GM21360 (cell line): ENCODE results near the gene SLC12A9.
"Not testable (repeated sequence)": the region's sequence is repeated elsewhere in the genome, so short reads cannot be mapped to it uniquely, and the experiment has no call there.

ENCODE experiments used
- ATAC-seq: cut with Tn5 transposase; IDR thresholded peaks from one replicate; pipeline ENCODE4 v1.9.1; 2021; ENCODE audit warnings: mild to moderate bottlenecking, moderate library complexity; ENCODE audit not compliant: unreplicated experiment

Gene SLC12A9

GRCh38 chr7:100894860-100895700 lies 42.6 kb downstream of the SLC12A9 start:
- no peak for ATAC-seq

DNA sequence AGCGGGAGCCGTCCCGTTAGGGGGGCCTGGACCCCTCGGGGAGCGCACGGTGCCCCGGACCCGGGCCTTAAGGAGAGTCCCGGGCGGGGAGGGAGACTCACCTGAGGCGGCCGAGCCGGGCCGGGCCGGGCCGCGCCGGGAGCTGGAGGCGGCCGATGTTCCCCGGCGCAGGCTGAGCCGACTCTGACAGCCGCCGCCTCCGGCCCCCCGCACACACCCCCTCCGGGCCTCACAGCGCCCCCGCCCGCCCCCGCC lies 43.1 kb downstream of the SLC12A9 start, which contains the start of gene ACHE:
ACHE (minus strand) TSS at position 188 of the 255 bp plus-strand sequence. CDS start 1,656 bp downstream, outside the sequence.
- no peak for ATAC-seq

DNA sequence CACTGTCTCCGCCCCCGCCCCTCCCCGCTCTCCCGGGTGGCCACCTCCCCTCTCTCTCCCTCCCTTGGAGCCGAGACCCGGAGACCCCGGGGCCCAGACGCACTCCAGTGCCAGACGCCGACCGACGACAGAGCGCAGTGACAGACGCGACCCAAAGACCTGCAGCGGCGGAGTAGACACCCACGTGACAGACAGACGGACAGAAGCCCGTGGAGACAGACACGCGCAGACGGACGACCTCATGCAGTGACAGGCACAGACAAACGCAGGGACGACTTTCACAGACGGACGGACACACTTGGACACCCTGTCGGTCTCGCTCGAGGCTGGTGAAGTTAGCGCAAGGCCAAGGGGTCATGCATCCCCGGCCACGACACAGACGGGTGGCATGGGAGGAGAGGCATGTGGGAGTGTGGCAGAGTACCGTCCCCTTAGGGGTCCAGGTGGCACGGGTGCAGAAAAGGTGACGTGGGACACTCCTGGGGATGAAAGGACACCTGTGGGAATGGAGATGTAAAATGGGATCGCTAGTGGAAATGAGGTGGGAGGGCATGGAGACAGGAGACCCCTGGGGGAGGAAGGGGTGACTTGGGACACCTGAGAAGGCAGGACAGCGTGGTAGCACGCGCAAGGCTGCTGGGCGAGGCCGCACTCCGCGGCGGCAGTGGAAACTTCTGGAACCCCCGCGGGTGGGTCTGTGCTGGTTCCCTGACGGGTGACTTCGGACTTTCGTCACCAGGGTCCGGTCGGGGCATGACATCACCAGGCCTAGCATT lies 43.6 kb downstream of the SLC12A9 start:
- ATAC-seq, result no peak

DNA sequence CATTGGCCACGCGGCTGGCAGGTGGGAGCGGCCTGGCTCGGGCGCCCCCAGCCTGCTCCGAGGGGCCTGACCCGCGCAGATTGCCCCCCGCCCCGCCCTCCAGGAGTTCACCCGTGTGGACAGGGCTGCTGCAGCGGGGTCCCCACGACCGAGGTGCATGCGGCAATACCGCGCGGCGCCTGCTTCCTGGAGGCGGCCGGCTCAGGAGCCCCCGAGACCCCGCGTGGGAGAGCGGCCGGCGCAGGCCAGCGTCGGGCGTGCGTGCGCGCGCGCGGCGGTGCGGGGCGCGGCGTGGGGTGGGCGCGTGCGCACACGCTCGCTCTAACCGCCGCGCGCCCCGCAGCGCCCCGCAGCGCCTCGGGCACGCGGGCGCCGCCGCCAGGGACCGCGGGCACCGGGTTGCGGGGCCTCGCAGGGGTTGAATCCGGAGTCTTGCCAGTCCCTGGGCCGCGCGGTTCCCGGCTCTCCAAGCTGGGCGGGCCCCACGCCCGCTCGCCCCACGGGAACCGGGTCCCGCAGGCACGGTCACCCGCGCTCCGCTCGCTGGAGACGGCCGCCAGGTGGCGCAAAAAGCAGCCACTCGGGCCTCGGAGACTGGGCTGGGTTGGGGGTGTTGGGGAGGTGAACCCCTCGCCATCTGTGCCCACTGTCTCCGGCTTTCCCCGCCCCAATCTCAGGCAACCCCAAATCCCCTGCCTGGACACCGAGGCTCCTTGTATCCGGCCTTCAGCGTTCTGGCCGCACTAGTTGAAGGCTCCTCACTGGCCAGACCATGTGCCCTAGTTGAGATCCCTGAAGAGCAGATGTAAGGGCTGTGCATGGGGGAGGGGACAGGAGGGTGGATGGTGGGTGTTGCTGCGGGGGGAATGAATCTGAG lies 44.5 kb downstream of the SLC12A9 start:
- no peak for ATAC-seq

GRCh38 chr7:100897772-100898454 lies 45.4 kb downstream of the SLC12A9 start:
- ATAC-seq, result no peak

GRCh38 chr7:100899432-100899831 lies 46.9 kb downstream of the SLC12A9 start:
- no peak for ATAC-seq

DNA sequence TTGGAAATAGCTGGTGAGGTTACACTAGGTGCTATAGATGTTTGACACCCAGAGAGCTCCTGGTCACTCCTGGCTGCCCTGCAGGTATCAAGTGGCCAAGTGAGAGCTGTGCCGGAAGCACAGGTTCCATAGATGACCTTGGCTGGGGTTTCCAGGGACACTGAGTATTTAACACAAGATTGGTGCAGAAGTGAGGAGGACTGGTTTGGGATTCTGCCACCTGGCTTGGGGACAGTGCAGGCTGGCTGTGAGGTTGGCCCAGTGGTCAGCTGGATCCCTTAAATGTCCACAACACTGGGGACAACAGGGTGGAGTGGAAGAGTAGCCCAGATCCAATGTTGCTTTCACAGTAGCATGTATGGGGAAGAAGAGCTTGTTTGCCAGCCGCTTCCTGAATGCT lies 48.5 kb downstream of the SLC12A9 start:
- no peak for ATAC-seq

GRCh38 chr7:100901921-100902332 lies 49.4 kb downstream of the SLC12A9 start:
- no peak for ATAC-seq

- no peak for ATAC-seq
These were observed 50.1 kb downstream of the SLC12A9 start for GRCh38 chr7:100902638-100903037.

GRCh38 chr7:100908512-100908911 lies 56.0 kb downstream of the SLC12A9 start:
- ATAC-seq, result no peak

DNA sequence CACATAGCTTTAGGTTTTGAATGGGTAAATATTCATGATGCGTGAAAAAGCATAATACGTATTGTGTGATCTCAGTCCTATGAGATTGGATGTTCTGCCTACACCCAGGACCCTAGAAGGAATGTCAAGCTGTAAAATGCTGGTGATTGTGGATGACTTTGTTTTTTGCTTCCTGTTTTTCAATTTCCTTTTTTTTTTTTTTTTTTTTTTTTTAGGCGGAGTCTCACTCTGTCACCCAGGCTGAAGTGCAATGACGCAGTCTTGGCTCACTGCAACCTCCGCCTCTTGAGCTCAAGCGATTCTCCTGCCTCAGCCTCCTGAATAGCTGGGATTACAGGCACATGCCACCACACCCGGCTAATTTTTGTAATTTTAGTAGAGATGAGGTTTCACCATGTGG lies 57.9 kb downstream of the SLC12A9 start:
- ATAC-seq, result not testable (repeated sequence)

- ATAC-seq, result no peak
These were observed 59.0 kb downstream of the SLC12A9 start for GRCh38 chr7:100911484-100911883.

DNA sequence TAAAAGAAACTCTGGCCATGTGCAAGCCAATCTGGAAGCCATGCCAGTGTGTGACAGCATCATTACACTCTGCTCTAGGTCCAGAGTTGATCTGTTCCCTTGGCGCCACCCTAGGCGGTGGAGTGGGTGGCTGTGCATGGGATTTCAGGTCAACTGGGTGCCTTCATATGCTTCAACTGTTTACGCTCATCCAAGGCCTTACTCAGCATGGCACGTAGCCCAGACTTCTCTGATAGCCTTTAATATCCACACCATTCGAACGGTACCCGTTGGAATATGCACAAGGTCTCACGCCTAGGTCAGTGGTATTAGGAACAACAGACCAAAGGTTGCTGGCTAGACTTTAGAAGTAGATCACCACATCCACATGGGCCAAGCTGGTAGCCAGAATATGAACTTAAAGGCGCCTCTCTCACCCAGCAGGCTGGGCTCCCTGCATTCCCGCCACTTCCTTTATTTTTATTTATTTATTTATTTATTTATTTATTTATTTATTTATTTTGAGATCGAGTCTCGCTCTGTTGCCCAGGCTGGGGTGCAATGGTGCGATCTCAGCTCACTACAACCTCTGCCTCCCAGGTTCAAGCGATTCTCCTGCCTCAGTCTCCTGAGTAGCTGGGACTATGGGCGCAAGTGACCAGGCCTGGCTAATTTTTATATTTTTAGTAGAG lies 61.8 kb downstream of the SLC12A9 start:
- no peak for ATAC-seq

DNA sequence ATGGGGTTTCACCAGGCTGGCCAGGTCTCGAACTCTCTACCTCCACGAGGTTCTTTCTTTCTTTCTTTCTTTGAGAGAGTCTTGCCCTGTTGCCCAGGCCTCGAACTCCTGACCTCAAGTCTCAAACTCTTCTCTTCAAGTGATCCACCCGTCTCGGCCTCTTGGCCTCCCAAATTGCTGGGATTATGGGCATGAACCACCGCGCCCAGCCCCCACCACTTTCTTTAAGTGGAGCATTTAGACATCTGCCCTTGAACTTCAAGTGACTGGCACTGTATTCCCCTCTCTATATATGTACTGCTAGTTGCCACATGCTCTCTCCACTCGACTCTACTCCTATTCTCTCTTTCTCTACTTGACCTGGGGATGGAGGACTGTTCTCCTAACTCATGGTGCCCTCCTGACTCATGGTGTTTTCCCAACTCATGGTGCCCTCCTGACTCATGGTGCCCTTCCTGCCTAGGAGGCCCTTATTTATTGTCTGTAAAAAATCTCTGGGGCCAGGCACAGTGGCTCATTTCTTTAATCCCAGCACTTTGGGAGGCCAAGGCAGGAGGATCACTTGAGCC lies 62.5 kb downstream of the SLC12A9 start:
- ATAC-seq, result no peak
